ENCODE results near the gene MMAA. TPM values are rescaled to one million over a fixed set of nuclear protein-coding genes. Genes with fewer than 3 reads are reported as not detected.

The MMAA gene
- total RNA-seq, 1 donor from 2014 or later, result 7.8 TPM

DNA sequence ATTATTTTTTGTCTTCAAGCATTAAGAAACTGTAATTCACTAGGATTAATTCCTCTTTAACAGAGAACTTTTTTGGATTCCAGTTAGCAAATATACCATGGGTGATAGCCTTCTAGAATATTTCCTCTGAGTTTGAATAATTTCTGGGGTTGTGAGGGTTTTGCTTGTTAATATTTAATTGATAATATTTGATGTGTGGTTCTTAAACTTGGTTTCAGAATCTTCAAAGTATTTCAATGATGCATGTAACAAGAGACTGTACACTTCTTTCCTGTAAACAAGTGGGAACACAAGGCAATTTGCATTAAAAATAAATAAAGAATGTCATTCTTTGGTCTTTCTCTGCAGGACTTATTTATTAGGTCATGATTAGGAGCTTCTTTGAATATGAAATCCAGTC is 51.2 kb downstream of the MMAA start:
- no peaks in the 10 kb centered on the region for H3K9me3 ChIP-seq
- no peak overlapping the region for H3K4me3 ChIP-seq
- no peaks in the 10 kb centered on the region for H3K36me3 ChIP-seq
- no peaks in the 10 kb centered on the region for H3K4me1 ChIP-seq
- H3K27me3 ChIP-seq (ENCODE audit: low read depth), result no peaks in the 10 kb centered on the region
- TF ChIP-seq, protein P1, sequence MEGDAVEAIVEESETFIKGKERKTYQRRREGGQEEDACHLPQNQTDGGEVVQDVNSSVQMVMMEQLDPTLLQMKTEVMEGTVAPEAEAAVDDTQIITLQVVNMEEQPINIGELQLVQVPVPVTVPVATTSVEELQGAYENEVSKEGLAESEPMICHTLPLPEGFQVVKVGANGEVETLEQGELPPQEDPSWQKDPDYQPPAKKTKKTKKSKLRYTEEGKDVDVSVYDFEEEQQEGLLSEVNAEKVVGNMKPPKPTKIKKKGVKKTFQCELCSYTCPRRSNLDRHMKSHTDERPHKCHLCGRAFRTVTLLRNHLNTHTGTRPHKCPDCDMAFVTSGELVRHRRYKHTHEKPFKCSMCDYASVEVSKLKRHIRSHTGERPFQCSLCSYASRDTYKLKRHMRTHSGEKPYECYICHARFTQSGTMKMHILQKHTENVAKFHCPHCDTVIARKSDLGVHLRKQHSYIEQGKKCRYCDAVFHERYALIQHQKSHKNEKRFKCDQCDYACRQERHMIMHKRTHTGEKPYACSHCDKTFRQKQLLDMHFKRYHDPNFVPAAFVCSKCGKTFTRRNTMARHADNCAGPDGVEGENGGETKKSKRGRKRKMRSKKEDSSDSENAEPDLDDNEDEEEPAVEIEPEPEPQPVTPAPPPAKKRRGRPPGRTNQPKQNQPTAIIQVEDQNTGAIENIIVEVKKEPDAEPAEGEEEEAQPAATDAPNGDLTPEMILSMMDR (IDR thresholded peaks at IDR 0.05), result no peak
- intact Hi-C loops (cut with DNase I), result no loop called here
- ATAC-seq, result no peak
- H3K27ac ChIP-seq, result no peak overlapping the region
- no peak for DNase-seq

- TF ChIP-seq, protein P1 (IDR thresholded peaks at IDR 0.05), result no peak
- Histone ChIP-seq H3K27ac (peak overlapping the region; percentile 56), H3K4me1 (peaks cover 13% of the 10 kb centered on the region), H3K4me3 (no peak overlapping the region), H3K9me3 (peaks cover 3% of the 10 kb centered on the region), H3K36me3 (no peaks in the 10 kb centered on the region), H3K27me3 (ENCODE audit: low read depth) (no peaks in the 10 kb centered on the region)
- DNase-seq (peak; percentile 61), ATAC-seq (peak; percentile 94 to 96)
- intact Hi-C loops (cut with DNase I), result no loop called here
Observed at GRCh38 chr4:145679520-145679919, 60.3 kb downstream of the MMAA start.

GRCh38 chr4:145679991-145680455 is 60.8 kb downstream of the MMAA start, which contains the start of gene C4orf51:
TSS of gene C4orf51 (plus strand) at chr4:145680146. CDS start at chr4:145680204, 58 bp downstream.
- peak within 1 kb of the TSS; percentile 56 for H3K27ac ChIP-seq
- no peak within 1 kb of the TSS for H3K4me3 ChIP-seq

DNA sequence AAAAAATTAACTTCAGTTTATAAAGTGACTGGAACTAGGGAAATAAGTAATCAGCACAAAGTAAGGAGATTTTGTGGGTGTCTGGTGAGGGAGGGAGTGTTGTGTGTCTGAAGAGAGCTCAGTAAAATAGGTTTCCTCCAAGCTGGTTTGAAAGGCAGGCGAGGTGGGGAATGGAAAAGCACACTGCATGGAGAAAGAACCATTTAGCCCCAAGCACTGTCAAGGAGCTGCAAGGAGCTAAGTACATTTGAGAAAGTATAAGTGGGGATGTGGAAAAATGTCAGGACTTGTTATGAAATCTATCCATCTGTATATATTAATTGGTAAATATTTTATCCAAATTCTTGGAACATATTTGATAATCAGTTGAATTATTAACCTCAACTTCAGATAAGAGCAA is 61.7 kb downstream of the MMAA start:
- peak in 1 of 2 donors; percentile 61 for ATAC-seq
- Histone ChIP-seq H3K9me3 (peaks cover 3% of the 10 kb centered on the region), H3K4me1 (peaks cover 13% of the 10 kb centered on the region), H3K4me3 (no peak overlapping the region), H3K27ac (peak overlapping the region; percentile 56), H3K27me3 (ENCODE audit: low read depth) (no peaks in the 10 kb centered on the region), H3K36me3 (no peaks in the 10 kb centered on the region)
- DNase-seq, result no peak
- TF ChIP-seq, protein P1 (IDR thresholded peaks at IDR 0.05), result no peak
- intact Hi-C loops (cut with DNase I), result no loop called here

More at GRCh38 chr4:145679991-145680455, 60.8 kb downstream of the MMAA start, which contains the start of gene C4orf51:
- Histone ChIP-seq H3K27me3 (ENCODE audit: low read depth) (no peaks in the 10 kb centered on the region), H3K36me3 (no peaks in the 10 kb centered on the region), H3K9me3 (peaks cover 3% of the 10 kb centered on the region), H3K4me1 (peaks cover 13% of the 10 kb centered on the region)
- no peak for DNase-seq
- intact Hi-C loops (cut with DNase I), result no loop called here
- TF ChIP-seq, protein P1 (IDR thresholded peaks at IDR 0.05), result no peak
- peak; percentile 92 to 93 for ATAC-seq

- Histone ChIP-seq H3K4me3 (no peak overlapping the region), H3K4me1 (peaks cover 13% of the 10 kb centered on the region), H3K36me3 (no peaks in the 10 kb centered on the region), H3K9me3 (peaks cover 3% of the 10 kb centered on the region), H3K27ac (no peak overlapping the region), H3K27me3 (ENCODE audit: low read depth) (no peaks in the 10 kb centered on the region)
- no peak for DNase-seq
- ATAC-seq, result no peak
- intact Hi-C loops (cut with DNase I), result no loop called here
- TF ChIP-seq, protein P1 (IDR thresholded peaks at IDR 0.05), result no peak
Observed at GRCh38 chr4:145681518-145681917, 62.3 kb downstream of the MMAA start.
